IMR-90 (cell line): ENCODE data around the gene TNFAIP8. TPM values are rescaled to one million over a fixed set of nuclear protein-coding genes. Genes with fewer than 3 reads are reported as not detected.

Experiments
- ATAC-seq: fragments of 200-7000 bp; cut with Tn5 transposase; 2 replicates; pipeline ENCODE4 v1.9.1; 2020; ENCODE audit warnings: low read depth, mild to moderate bottlenecking, moderate library complexity
- BruUV-seq: library from RNA; stranded (reverse); fragments of 400-500 nt; replicated peaks from 2 replicates; lab custom pipeline; 2021; lab: Mats Ljungman, UMichigan
- CTCF ChIA-PET: fragments of 300-600 bp; formaldehyde crosslinking; extraction: SDS; loops from one replicate; lab custom pipeline; 2021; ENCODE audit warnings: antibody characterized with exemption; lab: Yijun Ruan, JAX
- POLR2A ChIA-PET: fragments of 300-600 bp; sonication (Branson Sonifier 250); formaldehyde crosslinking; loops from one replicate; lab custom pipeline; 2022; ENCODE audit warnings: antibody characterized with exemption; ENCODE audit not compliant: unreplicated experiment; lab: Charles Lee
- DNase-seq: peaks from one replicate; pipeline ENCODE4 v3.0.0; 2013
- H2AFZ ChIP-seq: replicated peaks from 2 replicates; pipeline ENCODE3; 2013; ENCODE audit warnings: low read length, mild to moderate bottlenecking; ENCODE audit not compliant: poor library complexity
- H2AK5ac ChIP-seq: 2 replicates; pipeline ENCODE4 v1.6.1; 2013; ENCODE audit warnings: low read depth, low read length, inconsistent platforms
- H2AK9ac ChIP-seq: replicated peaks from 2 replicates; pipeline ENCODE3; 2013; ENCODE audit warnings: mild to moderate bottlenecking, low read depth, low read length, moderate library complexity; ENCODE audit not compliant: poor library complexity
- H2BK120ac ChIP-seq: 2 replicates; pipeline ENCODE4 v1.6.1; 2013; ENCODE audit warnings: low read depth, low read length, inconsistent platforms
- H2BK15ac ChIP-seq: 3 replicates; pipeline ENCODE4 v1.6.1; 2013; ENCODE audit warnings: low read depth, low read length, inconsistent platforms
- H2BK20ac ChIP-seq: 2 replicates; pipeline ENCODE4 v1.6.1; 2013; ENCODE audit warnings: low read depth, mild to moderate bottlenecking, inconsistent platforms, low read length, moderate library complexity
- H2BK5ac ChIP-seq: 2 replicates; pipeline ENCODE4 v1.6.1; 2013; ENCODE audit warnings: mild to moderate bottlenecking, low read depth, low read length, inconsistent platforms; ENCODE audit not compliant: poor library complexity, severe bottlenecking
- H3K14ac ChIP-seq: replicated peaks from 2 replicates; pipeline ENCODE4 v1.6.1; 2013; ENCODE audit warnings: low read depth, low read length, inconsistent platforms
- H3K18ac ChIP-seq: 2 replicates; pipeline ENCODE4 v1.6.1; 2013; ENCODE audit warnings: low read depth, low read length, control low read depth
- H3K23ac ChIP-seq: 2 replicates; pipeline ENCODE4 v1.6.1; 2013; ENCODE audit warnings: low read depth, low read length, inconsistent platforms
- H3K27ac ChIP-seq: 2 replicates; pipeline ENCODE4 v1.5.1; 2013; ENCODE audit warnings: mild to moderate bottlenecking, control low read depth, low read length; ENCODE audit not compliant: insufficient read depth
- H3K27me3 ChIP-seq: 2 replicates; pipeline ENCODE4 v1.6.1; 2013; ENCODE audit warnings: low read length; ENCODE audit not compliant: control insufficient read depth, insufficient read depth
- H3K36me3 ChIP-seq: 2 replicates; pipeline ENCODE4 v1.6.1; 2013; ENCODE audit warnings: low read length, mixed read lengths; ENCODE audit not compliant: control insufficient read depth, insufficient read depth
- H3K4ac ChIP-seq: 2 replicates; pipeline ENCODE4 v1.6.1; 2013; ENCODE audit warnings: low read depth, low read length, inconsistent platforms
- H3K4me1 ChIP-seq: 2 replicates; pipeline ENCODE4 v1.6.1; 2013; ENCODE audit warnings: low read length, mixed read lengths; ENCODE audit not compliant: control insufficient read depth, insufficient read depth
- H3K4me2 ChIP-seq: 2 replicates; pipeline ENCODE4 v1.6.1; 2013; ENCODE audit warnings: low read depth, mild to moderate bottlenecking, control low read depth, low read length, moderate library complexity
- H3K4me3 ChIP-seq: 2 replicates; pipeline ENCODE4 v1.5.1; 2013; ENCODE audit warnings: low read depth, mild to moderate bottlenecking, control low read depth, low read length, moderate library complexity; ENCODE audit not compliant: insufficient read depth
- H3K56ac ChIP-seq: 2 replicates; pipeline ENCODE4 v1.6.1; 2013; ENCODE audit warnings: low read length, inconsistent platforms; ENCODE audit not compliant: insufficient read depth; ENCODE audit errors: extremely low read depth
- H3K79me1 ChIP-seq, 2 experiments: 2 replicates each; pipeline ENCODE4 v1.6.1; 2013; ENCODE audit warnings: low read length in 2 of 2, inconsistent platforms in 1 of 2, low read depth in 1 of 2
- H3K9ac ChIP-seq: 2 replicates; pipeline ENCODE4 v1.6.1; 2013; ENCODE audit warnings: low read depth, low read length, control low read depth
- H3K9me1 ChIP-seq: 2 replicates; pipeline ENCODE4 v1.6.1; 2013; ENCODE audit warnings: low read length, inconsistent platforms; ENCODE audit not compliant: insufficient read depth
- H3K9me3 ChIP-seq: 2 replicates; pipeline ENCODE4 v1.6.1; 2013; ENCODE audit warnings: low read length; ENCODE audit not compliant: control insufficient read depth, insufficient read depth
- H4K20me1 ChIP-seq: 2 replicates; pipeline ENCODE4 v1.6.1; 2013; ENCODE audit warnings: low read length, inconsistent platforms; ENCODE audit not compliant: insufficient read depth
- H4K5ac ChIP-seq: 2 replicates; pipeline ENCODE4 v1.6.1; 2013; ENCODE audit warnings: mild to moderate bottlenecking, low read depth, low read length, control low read depth
- H4K8ac ChIP-seq, 2 experiments: 2 replicates each; pipeline ENCODE4 v1.6.1; 2013; ENCODE audit warnings: low read depth in 2 of 2, low read length in 2 of 2, control low read depth in 1 of 2, inconsistent platforms in 1 of 2
- H4K91ac ChIP-seq: 2 replicates; pipeline ENCODE4 v1.6.1; 2013; ENCODE audit warnings: low read depth, low read length, inconsistent platforms; ENCODE audit not compliant: insufficient read depth
- MAZ ChIP-seq: IDR thresholded peaks from 2 replicates; pipeline ENCODE4 v1.6.1; 2012; ENCODE audit warnings: low read depth, mild to moderate bottlenecking, low read length, improper control_type of control experiment, moderate library complexity, borderline replicate concordance
- NFE2L2 ChIP-seq: fragments of 150-350 bp; IDR thresholded peaks from 2 replicates; pipeline ENCODE4 v1.6.1; 2016; ENCODE audit warnings: low read depth, mild to moderate bottlenecking, low read length
- RAD21 ChIP-seq: IDR thresholded peaks from 2 replicates; pipeline ENCODE4 v1.6.1; 2012; ENCODE audit warnings: low read length, improper control_type of control experiment
- RCOR1 ChIP-seq: IDR thresholded peaks from 2 replicates; pipeline ENCODE4 v1.6.1; 2012; ENCODE audit warnings: mild to moderate bottlenecking, low read length, improper control_type of control experiment; ENCODE audit not compliant: insufficient replicate concordance
- WGBS, 2 experiments: methylation state at CpG; one replicate each; pipeline versions ENCODE4 v1.1.5 to v1.1.7; 2013; ENCODE audit warnings: missing lambda C conversion rate in 2 of 2; ENCODE audit not compliant: insufficient read length in 1 of 2; ENCODE audit errors: extremely low coverage in 2 of 2; 5-methylcytosine and 5-hydroxymethylcytosine counted together
- dilution Hi-C: fragments of 300-500 bp; cut with HindIII; formaldehyde crosslinking; loops from one replicate; pipeline ENCODE4 v1.14.3; 2018; ENCODE audit warnings: low sequenced_read_pairs; ENCODE audit not compliant: unreplicated experiment
- in situ Hi-C: fragments of 300-500 bp; cut with MboI; formaldehyde crosslinking; loops from 3 replicates; pipeline ENCODE4 v1.14.3; 2019; ENCODE audit warnings: low sequenced_read_pairs, inconsistent platforms, mixed read lengths
- intact Hi-C: fragments of 100-400 bp; cut with micrococcal nuclease; formaldehyde crosslinking; loops from 2 replicates; pipeline ENCODE4 v1.10.0; 2022
- polyA plus RNA-seq, 3 experiments: library from polyadenylated mRNA; depleted of rRNA; stranded (reverse); fragments of >200 nt; gene quantifications; 2 replicates each; pipeline ENCODE4 v1.2.3, GENCODE V29; 2012; ENCODE audit warnings: low replicate concordance in 1 of 3
- total RNA-seq: library from RNA; depleted of rRNA; stranded (reverse); fragments of >200 nt; gene quantifications from 2 replicates; pipeline ENCODE4 v1.2.3, GENCODE V29; 2012
- TF ChIP-seq, protein P1 (sequence below): fragments of 150-350 bp; IDR thresholded peaks from 2 replicates; pipeline ENCODE4 v1.6.1; 2017; ENCODE audit warnings: mild to moderate bottlenecking, antibody characterized with exemption, low read length, low read depth

The TNFAIP8 gene
- total and polyA plus RNA-seq, 2 of the 4 experiments (the other 2 are of a cell fraction): 20.3 to 29.9 TPM

DNA sequence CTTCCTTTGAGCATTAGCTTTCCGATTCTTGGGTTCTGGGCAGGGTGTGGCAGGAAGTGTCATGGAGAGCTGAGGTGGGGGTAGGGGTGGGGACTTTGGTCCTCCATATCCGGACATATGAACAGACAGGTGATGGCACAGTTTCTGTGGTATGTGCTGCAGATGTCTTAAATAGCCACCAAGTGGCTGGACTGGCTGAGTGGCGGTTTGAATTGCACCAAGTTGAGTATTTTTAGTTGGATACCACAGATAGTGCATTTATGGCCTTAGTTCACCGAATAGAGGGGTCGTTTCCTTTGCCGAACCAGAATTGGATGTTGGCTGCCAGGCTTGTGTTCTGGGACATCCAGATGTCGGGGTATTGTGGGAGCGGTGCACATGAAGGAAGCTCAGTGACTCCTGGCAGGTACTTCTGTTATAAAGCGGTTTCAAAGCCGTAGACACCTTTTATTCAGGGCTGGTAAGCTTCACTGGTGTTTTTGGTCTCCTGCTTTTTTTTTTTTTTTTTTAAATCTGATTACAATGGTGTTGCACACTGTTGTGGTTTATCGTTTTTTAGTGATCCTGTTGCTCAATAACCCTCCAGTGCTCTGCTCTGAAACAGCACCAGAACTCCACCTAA is 15.1 kb upstream of the TNFAIP8 start:
- Histone ChIP-seq H4K5ac (no peak overlapping the region), H3K4me2 (no peak overlapping the region), H3K27ac (no peak overlapping the region), H3K14ac (no peak overlapping the region), H3K56ac (no peak overlapping the region), H4K20me1 (no peaks in the 10 kb centered on the region), H2AK5ac (no peak overlapping the region), H3K27me3 (no peaks in the 10 kb centered on the region), H2BK5ac (no peak overlapping the region), H3K18ac (no peak overlapping the region), H4K91ac (no peak overlapping the region), H3K36me3 (no peaks in the 10 kb centered on the region), H2BK120ac (no peak overlapping the region), H4K8ac (no peak overlapping the region), H2AK9ac (no peak overlapping the region), H3K4me3 (no peak overlapping the region), H3K9me1 (no peaks in the 10 kb centered on the region; the same call in 1 of the 2 replicates), H3K4ac (no peak overlapping the region), H2BK20ac (no peak overlapping the region), H3K23ac (no peak overlapping the region), H3K79me1 (peaks cover 3 to 21% of the 10 kb centered on the region in 2 experiments; a peak in 3 of 4 replicates), H2BK15ac (no peak overlapping the region), H2AFZ (no peak overlapping the region), H3K9me3 (no peaks in the 10 kb centered on the region), H3K4me1 (peaks cover 7% of the 10 kb centered on the region), H3K9ac (no peak overlapping the region)
- 93% methylated on average over 4 of the region's 11 CpGs; no CpG with 5 or more reads in 1 of the 2 experiments for WGBS, 2 experiments
- CTCF ChIA-PET: interaction anchor here (0.6 to 0.7 kb wide), 2 partner anchors 9 to 59 kb away, joined by 3 to 7 read pairs; no protein-coding TSS in a partner anchor
- intact Hi-C loops (no loop called here), dilution Hi-C loops (no loop called here), in situ Hi-C loops (no loop called here)
- TF ChIP-seq MAZ: no peak
- TF ChIP-seq, protein P1, sequence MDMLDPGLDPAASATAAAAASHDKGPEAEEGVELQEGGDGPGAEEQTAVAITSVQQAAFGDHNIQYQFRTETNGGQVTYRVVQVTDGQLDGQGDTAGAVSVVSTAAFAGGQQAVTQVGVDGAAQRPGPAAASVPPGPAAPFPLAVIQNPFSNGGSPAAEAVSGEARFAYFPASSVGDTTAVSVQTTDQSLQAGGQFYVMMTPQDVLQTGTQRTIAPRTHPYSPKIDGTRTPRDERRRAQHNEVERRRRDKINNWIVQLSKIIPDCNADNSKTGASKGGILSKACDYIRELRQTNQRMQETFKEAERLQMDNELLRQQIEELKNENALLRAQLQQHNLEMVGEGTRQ: no peak
- TF ChIP-seq RCOR1: no peak
- no peak for TF ChIP-seq NFE2L2
- TF ChIP-seq RAD21: no peak
- POLR2A ChIA-PET: no interaction called here
- ATAC-seq (no peak), DNase-seq (no peak)
- BruUV-seq: no TSS peak
